GM12874 (cell line): Measurements from ENCODE around the gene ZNF420.

Source experiments
- CTCF ChIP-seq: IDR thresholded peaks from 2 replicates; pipeline ENCODE4 v1.5.1; 2011; ENCODE audit warnings: low read depth, mild to moderate bottlenecking, control low read depth, low read length, moderate library complexity; ENCODE audit not compliant: insufficient read depth

Gene ZNF420

GRCh38 chr19:37127999-37128820 lies 50.0 kb downstream of the ZNF420 start:
- TF ChIP-seq CTCF, result no peak

GRCh38 chr19:37128821-37129177 lies 50.6 kb downstream of the ZNF420 start:
- no peak for TF ChIP-seq CTCF

- no peak for TF ChIP-seq CTCF
These were observed 57.9 kb downstream of the ZNF420 start for GRCh38 chr19:37136111-37136510.

GRCh38 chr19:37148214-37148613 lies 70.0 kb downstream of the ZNF420 start:
- TF ChIP-seq CTCF, result no peak

- TF ChIP-seq CTCF, result no peak
These were observed 81.9 kb downstream of the ZNF420 start for GRCh38 chr19:37160153-37160552.

- no peak for TF ChIP-seq CTCF
These were observed 87.4 kb downstream of the ZNF420 start for GRCh38 chr19:37165635-37166034.

GRCh38 chr19:37172368-37173366 lies 94.4 kb downstream of the ZNF420 start, which contains the start of gene ZNF585A:
Gene ZNF585A, minus strand, starts transcription at chr19:37172695. Its CDS starts 2,785 bp downstream, at chr19:37169910.
- no peak for TF ChIP-seq CTCF
